ENCODE data around the gene L1TD1.

DNA sequence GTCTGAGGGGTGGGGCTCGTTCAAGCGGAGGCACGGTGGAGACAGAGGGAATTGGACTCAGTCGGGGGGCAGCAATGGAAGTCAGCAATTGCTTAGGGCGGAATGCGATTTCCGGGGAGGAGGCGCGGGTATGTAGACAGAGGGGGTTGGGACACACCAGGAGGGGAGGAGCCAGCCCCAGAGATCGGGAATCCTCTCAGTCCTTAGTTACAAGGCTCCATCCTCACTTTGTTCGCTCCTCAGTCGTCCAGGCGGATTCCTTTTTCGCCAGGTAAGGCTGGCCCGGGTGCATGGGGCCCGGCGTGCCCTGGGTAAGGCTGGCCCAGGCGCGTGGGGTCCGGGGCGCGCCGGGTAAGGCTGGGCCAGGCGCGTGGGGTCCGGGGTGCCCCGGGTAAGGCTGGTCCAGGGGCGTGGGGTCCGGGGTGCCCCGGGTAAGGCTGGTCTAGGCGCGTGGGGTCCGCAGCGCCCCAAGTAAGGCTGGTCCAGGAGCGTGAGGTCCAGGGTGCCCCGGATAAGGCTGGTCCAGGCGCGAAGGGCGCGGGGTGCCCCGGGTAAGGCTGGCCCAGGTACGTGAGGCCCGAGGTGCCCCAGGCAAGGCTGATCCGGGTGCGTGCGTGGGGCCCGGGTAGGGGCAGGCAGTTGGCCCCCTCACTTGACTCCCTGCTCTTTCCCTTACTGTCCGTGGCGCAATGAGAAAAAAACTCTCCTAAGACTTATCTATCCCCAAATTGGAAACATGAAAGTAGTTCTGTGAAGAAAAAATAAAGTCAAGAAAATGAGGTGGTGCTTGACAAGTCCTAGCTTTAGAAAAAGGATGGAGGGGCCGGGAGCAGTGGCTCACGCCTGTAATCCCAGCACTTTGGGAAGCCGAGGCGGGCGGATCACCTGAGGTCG, at the start of gene L1TD1:
- TF ChIP-seq, protein P1, sequence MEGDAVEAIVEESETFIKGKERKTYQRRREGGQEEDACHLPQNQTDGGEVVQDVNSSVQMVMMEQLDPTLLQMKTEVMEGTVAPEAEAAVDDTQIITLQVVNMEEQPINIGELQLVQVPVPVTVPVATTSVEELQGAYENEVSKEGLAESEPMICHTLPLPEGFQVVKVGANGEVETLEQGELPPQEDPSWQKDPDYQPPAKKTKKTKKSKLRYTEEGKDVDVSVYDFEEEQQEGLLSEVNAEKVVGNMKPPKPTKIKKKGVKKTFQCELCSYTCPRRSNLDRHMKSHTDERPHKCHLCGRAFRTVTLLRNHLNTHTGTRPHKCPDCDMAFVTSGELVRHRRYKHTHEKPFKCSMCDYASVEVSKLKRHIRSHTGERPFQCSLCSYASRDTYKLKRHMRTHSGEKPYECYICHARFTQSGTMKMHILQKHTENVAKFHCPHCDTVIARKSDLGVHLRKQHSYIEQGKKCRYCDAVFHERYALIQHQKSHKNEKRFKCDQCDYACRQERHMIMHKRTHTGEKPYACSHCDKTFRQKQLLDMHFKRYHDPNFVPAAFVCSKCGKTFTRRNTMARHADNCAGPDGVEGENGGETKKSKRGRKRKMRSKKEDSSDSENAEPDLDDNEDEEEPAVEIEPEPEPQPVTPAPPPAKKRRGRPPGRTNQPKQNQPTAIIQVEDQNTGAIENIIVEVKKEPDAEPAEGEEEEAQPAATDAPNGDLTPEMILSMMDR (IDR thresholded peaks at IDR 0.05) = no peak
- no peak for TF ChIP-seq EZH2 (IDR thresholded peaks at IDR 0.05; ENCODE audit: borderline replicate concordance, insufficient read depth, low read depth, low read length, poor library complexity, severe bottlenecking)

All from B cell (primary cell).